GM18502 (cell line): Measurements from ENCODE around the gene SETDB1.
"Not testable (repeated sequence)": the region's sequence is repeated elsewhere in the genome, so short reads cannot be mapped to it uniquely, and the experiment has no call there.

Experiments used
- ATAC-seq: cut with Tn5 transposase; IDR thresholded peaks from one replicate; pipeline ENCODE4 v1.9.1; 2021; ENCODE audit warnings: mild to moderate bottlenecking; ENCODE audit not compliant: unreplicated experiment, poor library complexity

Gene SETDB1

GRCh38 chr1:150926097-150926741 lies at the start of gene SETDB1:
Gene SETDB1 (plus strand): TSS chr1:150926363. CDS start chr1:150927715, 1,352 bp downstream.
- ATAC-seq: peak; percentile 79

- not testable (repeated sequence) for ATAC-seq
These were observed 47.2 kb upstream of the SETDB1 start for GRCh38 chr1:150878931-150879330.

- no peak for ATAC-seq
These were observed 44.7 kb upstream of the SETDB1 start for GRCh38 chr1:150881331-150882070.

GRCh38 chr1:150883121-150883520 lies 43.0 kb upstream of the SETDB1 start:
- not testable (repeated sequence) for ATAC-seq

GRCh38 chr1:150887018-150887417 lies 39.1 kb upstream of the SETDB1 start, which contains the start of gene CTXND2:
Gene CTXND2 (plus strand): TSS chr1:150887136. CDS start chr1:150912315, 25,179 bp downstream.
- no peak for ATAC-seq

- no peak for ATAC-seq
These were observed 37.4 kb upstream of the SETDB1 start for GRCh38 chr1:150888727-150889126.

GRCh38 chr1:150890033-150890416 lies 36.1 kb upstream of the SETDB1 start:
- ATAC-seq: peak; percentile 71

GRCh38 chr1:150893336-150893913 lies 32.7 kb upstream of the SETDB1 start:
- no peak for ATAC-seq

- ATAC-seq: no peak
These were observed 30.5 kb upstream of the SETDB1 start for GRCh38 chr1:150895618-150896017.

- not testable (repeated sequence) for ATAC-seq
These were observed 26.4 kb upstream of the SETDB1 start for GRCh38 chr1:150899795-150900194.

- no peak for ATAC-seq
These were observed 23.8 kb upstream of the SETDB1 start for GRCh38 chr1:150902346-150902745.

- ATAC-seq: no peak
These were observed 23.4 kb upstream of the SETDB1 start for GRCh38 chr1:150902751-150903150.

- ATAC-seq: no peak
These were observed 20.9 kb upstream of the SETDB1 start for GRCh38 chr1:150905301-150905700.

- no peak for ATAC-seq
These were observed 19.8 kb upstream of the SETDB1 start for GRCh38 chr1:150906329-150906728.

- no peak for ATAC-seq
These were observed 19.4 kb upstream of the SETDB1 start for GRCh38 chr1:150906813-150907212.

- ATAC-seq: no peak
These were observed 16.5 kb upstream of the SETDB1 start for GRCh38 chr1:150909585-150910180.

GRCh38 chr1:150912623-150913022 lies 13.5 kb upstream of the SETDB1 start:
- no peak for ATAC-seq

- no peak for ATAC-seq
These were observed 8.8 kb upstream of the SETDB1 start for GRCh38 chr1:150917387-150917786.

- ATAC-seq: peak; percentile 58
These were observed 3.6 kb upstream of the SETDB1 start for GRCh38 chr1:150922519-150922975.

GRCh38 chr1:150925080-150925479 lies 1.1 kb upstream of the SETDB1 start:
- ATAC-seq: no peak

- no peak for ATAC-seq
These were observed 1.5 kb downstream of the SETDB1 start for GRCh38 chr1:150927624-150928023.
